HepG2 (cell line): ENCODE results near the gene RBM28. TPM values are rescaled to one million over a fixed set of nuclear protein-coding genes. Genes with fewer than 3 reads are reported as not detected.

Experiments
- HOXA7 ChIP-seq: sonication (generic); formaldehyde crosslinking; IDR thresholded peaks from 2 replicates; pipeline ENCODE4 v1.8.1; 2022; ENCODE audit warnings: mild to moderate bottlenecking, missing genetic modification reagents, moderate library complexity
- HOXD1 ChIP-seq: sonication (generic); formaldehyde crosslinking; IDR thresholded peaks from 2 replicates; pipeline ENCODE4 v1.5.0; 2020; ENCODE audit warnings: missing genetic modification reagents
- JUNB ChIP-seq: sonication (generic); formaldehyde crosslinking; IDR thresholded peaks from 2 replicates; pipeline ENCODE4 v1.8.0; 2022; ENCODE audit warnings: missing genetic modification reagents, mild to moderate bottlenecking, borderline replicate concordance
- SALL1 ChIP-seq: sonication (generic); formaldehyde crosslinking; IDR thresholded peaks from 2 replicates; pipeline ENCODE4 v1.8.0; 2022; ENCODE audit warnings: mild to moderate bottlenecking, missing genetic modification reagents
- ZNF124 ChIP-seq: sonication (generic); formaldehyde crosslinking; IDR thresholded peaks from 2 replicates; pipeline ENCODE4 v1.4.0; 2020; ENCODE audit warnings: missing genetic modification reagents
- ZNF264 ChIP-seq: sonication (generic); formaldehyde crosslinking; IDR thresholded peaks from 2 replicates; pipeline ENCODE4 v1.4.0; 2020; ENCODE audit warnings: missing genetic modification reagents
- ZNF326 ChIP-seq: sonication (generic); formaldehyde crosslinking; IDR thresholded peaks from 2 replicates; pipeline ENCODE4 v1.4.0; 2020; ENCODE audit warnings: missing genetic modification reagents, borderline replicate concordance
- ZNF331 ChIP-seq: sonication (generic); formaldehyde crosslinking; IDR thresholded peaks from 2 replicates; pipeline ENCODE4 v1.4.0; 2020; ENCODE audit warnings: missing genetic modification reagents
- ZNF549 ChIP-seq: sonication (generic); formaldehyde crosslinking; IDR thresholded peaks from 2 replicates; pipeline ENCODE4 v1.5.0; 2020; ENCODE audit warnings: missing genetic modification reagents
- ZNF672 ChIP-seq: sonication (generic); formaldehyde crosslinking; IDR thresholded peaks from 2 replicates; pipeline ENCODE4 v1.8.1; 2022; ENCODE audit warnings: missing genetic modification reagents
- ZNF768 ChIP-seq: sonication (generic); formaldehyde crosslinking; IDR thresholded peaks from 2 replicates; pipeline ENCODE4 v1.4.0; 2020; ENCODE audit warnings: missing genetic modification reagents
- ZNF780A ChIP-seq: sonication (generic); formaldehyde crosslinking; IDR thresholded peaks from 2 replicates; pipeline ENCODE4 v1.8.0; 2022; ENCODE audit warnings: mild to moderate bottlenecking, missing genetic modification reagents, moderate library complexity
- ZNF839 ChIP-seq: sonication (generic); formaldehyde crosslinking; IDR thresholded peaks from 2 replicates; pipeline ENCODE4 v1.4.0; 2020; ENCODE audit warnings: missing genetic modification reagents, mild to moderate bottlenecking, borderline replicate concordance
- ZSCAN31 ChIP-seq: sonication (generic); formaldehyde crosslinking; IDR thresholded peaks from 2 replicates; pipeline ENCODE4 v1.5.0; 2020; ENCODE audit warnings: low read depth, mild to moderate bottlenecking, missing genetic modification reagents
- polyA plus RNA-seq, 8 experiments: library from polyadenylated mRNA; depleted of rRNA in 3 of 8; stranded (reverse) in 7 of 8; unstranded in 1 of 8; fragments of >200 nt; fragmentation: Illumina TruSeq in 4 of 8; extraction: Trizol in 4 of 8; gene quantifications; 2 replicates each; pipeline versions ENCODE4 v1.2.1 to v1.2.3, GENCODE V29; 2011 to 2016; ENCODE audit warnings: low read depth in 4 of 8, missing spikeins in 1 of 8, mixed read lengths in 1 of 8; ENCODE audit not compliant: insufficient read depth in 1 of 8
- total RNA-seq, 5 experiments: library from RNA; depleted of rRNA; stranded (reverse); fragments of >200 nt; fragmentation: Illumina TruSeq; extraction: Trizol; gene quantifications; 2 replicates each; pipeline ENCODE4 v1.2.3, GENCODE V29; 2016; ENCODE audit warnings: low read depth in 1 of 5
- TF ChIP-seq, protein P1 (sequence below): sonication (generic); formaldehyde crosslinking; IDR thresholded peaks from 2 replicates; pipeline ENCODE4 v1.5.1; 2020; ENCODE audit warnings: mild to moderate bottlenecking, missing genetic modification reagents, moderate library complexity
- TF ChIP-seq, protein P2 (sequence below): IDR thresholded peaks from 2 replicates; pipeline ENCODE4 v1.4.0; 2020; ENCODE audit warnings: mild to moderate bottlenecking, missing genetic modification reagents
- TF ChIP-seq, protein P3 (sequence below): sonication (generic); formaldehyde crosslinking; IDR thresholded peaks from 2 replicates; pipeline ENCODE4 v1.5.0; 2020; ENCODE audit warnings: mild to moderate bottlenecking, missing genetic modification reagents, moderate library complexity
- TF ChIP-seq, protein P4 (sequence below): sonication (generic); formaldehyde crosslinking; IDR thresholded peaks from 2 replicates; pipeline ENCODE4 v1.4.0; 2020; ENCODE audit warnings: missing genetic modification reagents

RBM28 gene
- total and polyA plus RNA-seq, 2 of the 13 experiments (the other 11 are each of a cell fraction or from before 2014, with no cell fraction given): 20.5 to 49.0 TPM

DNA sequence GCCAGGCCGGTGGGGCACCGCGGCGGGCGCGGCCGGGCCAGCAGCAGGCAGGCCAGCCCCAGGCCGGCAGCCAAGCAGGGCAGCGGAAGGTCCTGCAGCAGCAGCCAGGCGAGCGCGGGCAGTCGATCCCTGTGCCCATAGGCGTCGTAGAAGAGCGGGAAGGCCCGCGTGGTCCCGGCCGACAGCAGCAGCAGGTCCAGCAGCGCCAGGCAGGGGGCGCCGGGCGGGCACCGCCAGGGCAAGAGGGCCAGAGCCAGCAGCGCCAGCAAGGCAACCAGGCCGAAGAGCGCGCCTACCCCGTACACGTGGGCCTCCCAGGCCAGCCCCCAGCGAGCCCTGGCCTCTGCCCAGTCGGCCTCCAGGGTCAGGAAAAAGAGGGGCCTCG, 8.4 kb upstream of the RBM28 start (continued):
- TF ChIP-seq, protein P1, sequence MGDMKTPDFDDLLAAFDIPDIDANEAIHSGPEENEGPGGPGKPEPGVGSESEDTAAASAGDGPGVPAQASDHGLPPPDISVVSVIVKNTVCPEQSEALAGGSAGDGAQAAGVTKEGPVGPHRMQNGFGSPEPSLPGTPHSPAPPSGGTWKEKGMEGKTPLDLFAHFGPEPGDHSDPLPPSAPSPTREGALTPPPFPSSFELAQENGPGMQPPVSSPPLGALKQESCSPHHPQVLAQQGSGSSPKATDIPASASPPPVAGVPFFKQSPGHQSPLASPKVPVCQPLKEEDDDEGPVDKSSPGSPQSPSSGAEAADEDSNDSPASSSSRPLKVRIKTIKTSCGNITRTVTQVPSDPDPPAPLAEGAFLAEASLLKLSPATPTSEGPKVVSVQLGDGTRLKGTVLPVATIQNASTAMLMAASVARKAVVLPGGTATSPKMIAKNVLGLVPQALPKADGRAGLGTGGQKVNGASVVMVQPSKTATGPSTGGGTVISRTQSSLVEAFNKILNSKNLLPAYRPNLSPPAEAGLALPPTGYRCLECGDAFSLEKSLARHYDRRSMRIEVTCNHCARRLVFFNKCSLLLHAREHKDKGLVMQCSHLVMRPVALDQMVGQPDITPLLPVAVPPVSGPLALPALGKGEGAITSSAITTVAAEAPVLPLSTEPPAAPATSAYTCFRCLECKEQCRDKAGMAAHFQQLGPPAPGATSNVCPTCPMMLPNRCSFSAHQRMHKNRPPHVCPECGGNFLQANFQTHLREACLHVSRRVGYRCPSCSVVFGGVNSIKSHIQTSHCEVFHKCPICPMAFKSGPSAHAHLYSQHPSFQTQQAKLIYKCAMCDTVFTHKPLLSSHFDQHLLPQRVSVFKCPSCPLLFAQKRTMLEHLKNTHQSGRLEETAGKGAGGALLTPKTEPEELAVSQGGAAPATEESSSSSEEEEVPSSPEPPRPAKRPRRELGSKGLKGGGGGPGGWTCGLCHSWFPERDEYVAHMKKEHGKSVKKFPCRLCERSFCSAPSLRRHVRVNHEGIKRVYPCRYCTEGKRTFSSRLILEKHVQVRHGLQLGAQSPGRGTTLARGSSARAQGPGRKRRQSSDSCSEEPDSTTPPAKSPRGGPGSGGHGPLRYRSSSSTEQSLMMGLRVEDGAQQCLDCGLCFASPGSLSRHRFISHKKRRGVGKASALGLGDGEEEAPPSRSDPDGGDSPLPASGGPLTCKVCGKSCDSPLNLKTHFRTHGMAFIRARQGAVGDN (CRISPR knock-in tag): peak; percentile 68
- TF ChIP-seq ZNF326 (CRISPR knock-in tag) (no peak), ZNF264 (CRISPR knock-in tag) (no peak), HOXA7 (no peak), ZNF780A (CRISPR knock-in tag) (no peak), ZNF672 (no peak), ZNF124 (no peak), SALL1 (peak; percentile 33; the same call in 1 of the 2 replicates), ZSCAN31 (no peak), ZNF839 (CRISPR knock-in tag) (no peak), ZNF331 (CRISPR knock-in tag) (no peak), ZNF549 (CRISPR knock-in tag) (no peak), HOXD1 (0 out of 2 replicates have a peak, but pooled peaks have one; percentile 32), ZNF768 (peak; percentile 35; the same call in 1 of the 2 replicates), JUNB (CRISPR knock-in tag) (no peak)
- TF ChIP-seq, protein P2, sequence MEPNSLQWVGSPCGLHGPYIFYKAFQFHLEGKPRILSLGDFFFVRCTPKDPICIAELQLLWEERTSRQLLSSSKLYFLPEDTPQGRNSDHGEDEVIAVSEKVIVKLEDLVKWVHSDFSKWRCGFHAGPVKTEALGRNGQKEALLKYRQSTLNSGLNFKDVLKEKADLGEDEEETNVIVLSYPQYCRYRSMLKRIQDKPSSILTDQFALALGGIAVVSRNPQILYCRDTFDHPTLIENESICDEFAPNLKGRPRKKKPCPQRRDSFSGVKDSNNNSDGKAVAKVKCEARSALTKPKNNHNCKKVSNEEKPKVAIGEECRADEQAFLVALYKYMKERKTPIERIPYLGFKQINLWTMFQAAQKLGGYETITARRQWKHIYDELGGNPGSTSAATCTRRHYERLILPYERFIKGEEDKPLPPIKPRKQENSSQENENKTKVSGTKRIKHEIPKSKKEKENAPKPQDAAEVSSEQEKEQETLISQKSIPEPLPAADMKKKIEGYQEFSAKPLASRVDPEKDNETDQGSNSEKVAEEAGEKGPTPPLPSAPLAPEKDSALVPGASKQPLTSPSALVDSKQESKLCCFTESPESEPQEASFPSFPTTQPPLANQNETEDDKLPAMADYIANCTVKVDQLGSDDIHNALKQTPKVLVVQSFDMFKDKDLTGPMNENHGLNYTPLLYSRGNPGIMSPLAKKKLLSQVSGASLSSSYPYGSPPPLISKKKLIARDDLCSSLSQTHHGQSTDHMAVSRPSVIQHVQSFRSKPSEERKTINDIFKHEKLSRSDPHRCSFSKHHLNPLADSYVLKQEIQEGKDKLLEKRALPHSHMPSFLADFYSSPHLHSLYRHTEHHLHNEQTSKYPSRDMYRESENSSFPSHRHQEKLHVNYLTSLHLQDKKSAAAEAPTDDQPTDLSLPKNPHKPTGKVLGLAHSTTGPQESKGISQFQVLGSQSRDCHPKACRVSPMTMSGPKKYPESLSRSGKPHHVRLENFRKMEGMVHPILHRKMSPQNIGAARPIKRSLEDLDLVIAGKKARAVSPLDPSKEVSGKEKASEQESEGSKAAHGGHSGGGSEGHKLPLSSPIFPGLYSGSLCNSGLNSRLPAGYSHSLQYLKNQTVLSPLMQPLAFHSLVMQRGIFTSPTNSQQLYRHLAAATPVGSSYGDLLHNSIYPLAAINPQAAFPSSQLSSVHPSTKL (CRISPR knock-in tag): no peak
- TF ChIP-seq, protein P3, sequence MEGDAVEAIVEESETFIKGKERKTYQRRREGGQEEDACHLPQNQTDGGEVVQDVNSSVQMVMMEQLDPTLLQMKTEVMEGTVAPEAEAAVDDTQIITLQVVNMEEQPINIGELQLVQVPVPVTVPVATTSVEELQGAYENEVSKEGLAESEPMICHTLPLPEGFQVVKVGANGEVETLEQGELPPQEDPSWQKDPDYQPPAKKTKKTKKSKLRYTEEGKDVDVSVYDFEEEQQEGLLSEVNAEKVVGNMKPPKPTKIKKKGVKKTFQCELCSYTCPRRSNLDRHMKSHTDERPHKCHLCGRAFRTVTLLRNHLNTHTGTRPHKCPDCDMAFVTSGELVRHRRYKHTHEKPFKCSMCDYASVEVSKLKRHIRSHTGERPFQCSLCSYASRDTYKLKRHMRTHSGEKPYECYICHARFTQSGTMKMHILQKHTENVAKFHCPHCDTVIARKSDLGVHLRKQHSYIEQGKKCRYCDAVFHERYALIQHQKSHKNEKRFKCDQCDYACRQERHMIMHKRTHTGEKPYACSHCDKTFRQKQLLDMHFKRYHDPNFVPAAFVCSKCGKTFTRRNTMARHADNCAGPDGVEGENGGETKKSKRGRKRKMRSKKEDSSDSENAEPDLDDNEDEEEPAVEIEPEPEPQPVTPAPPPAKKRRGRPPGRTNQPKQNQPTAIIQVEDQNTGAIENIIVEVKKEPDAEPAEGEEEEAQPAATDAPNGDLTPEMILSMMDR (CRISPR knock-in tag): peak; percentile 66
- TF ChIP-seq, protein P4, sequence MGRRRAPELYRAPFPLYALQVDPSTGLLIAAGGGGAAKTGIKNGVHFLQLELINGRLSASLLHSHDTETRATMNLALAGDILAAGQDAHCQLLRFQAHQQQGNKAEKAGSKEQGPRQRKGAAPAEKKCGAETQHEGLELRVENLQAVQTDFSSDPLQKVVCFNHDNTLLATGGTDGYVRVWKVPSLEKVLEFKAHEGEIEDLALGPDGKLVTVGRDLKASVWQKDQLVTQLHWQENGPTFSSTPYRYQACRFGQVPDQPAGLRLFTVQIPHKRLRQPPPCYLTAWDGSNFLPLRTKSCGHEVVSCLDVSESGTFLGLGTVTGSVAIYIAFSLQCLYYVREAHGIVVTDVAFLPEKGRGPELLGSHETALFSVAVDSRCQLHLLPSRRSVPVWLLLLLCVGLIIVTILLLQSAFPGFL (CRISPR knock-in tag): no peak
